ENCODE measurements around the gene GABPB1.

GRCh38 chr15:50267577-50267976 is 87.4 kb downstream of the GABPB1 start:
- no peak for TF ChIP-seq EZH2 (IDR thresholded peaks at IDR 0.05; ENCODE audit: low read length)
- TF ChIP-seq, protein P1, sequence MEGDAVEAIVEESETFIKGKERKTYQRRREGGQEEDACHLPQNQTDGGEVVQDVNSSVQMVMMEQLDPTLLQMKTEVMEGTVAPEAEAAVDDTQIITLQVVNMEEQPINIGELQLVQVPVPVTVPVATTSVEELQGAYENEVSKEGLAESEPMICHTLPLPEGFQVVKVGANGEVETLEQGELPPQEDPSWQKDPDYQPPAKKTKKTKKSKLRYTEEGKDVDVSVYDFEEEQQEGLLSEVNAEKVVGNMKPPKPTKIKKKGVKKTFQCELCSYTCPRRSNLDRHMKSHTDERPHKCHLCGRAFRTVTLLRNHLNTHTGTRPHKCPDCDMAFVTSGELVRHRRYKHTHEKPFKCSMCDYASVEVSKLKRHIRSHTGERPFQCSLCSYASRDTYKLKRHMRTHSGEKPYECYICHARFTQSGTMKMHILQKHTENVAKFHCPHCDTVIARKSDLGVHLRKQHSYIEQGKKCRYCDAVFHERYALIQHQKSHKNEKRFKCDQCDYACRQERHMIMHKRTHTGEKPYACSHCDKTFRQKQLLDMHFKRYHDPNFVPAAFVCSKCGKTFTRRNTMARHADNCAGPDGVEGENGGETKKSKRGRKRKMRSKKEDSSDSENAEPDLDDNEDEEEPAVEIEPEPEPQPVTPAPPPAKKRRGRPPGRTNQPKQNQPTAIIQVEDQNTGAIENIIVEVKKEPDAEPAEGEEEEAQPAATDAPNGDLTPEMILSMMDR (optimal IDR thresholded peaks at IDR 0.05 in 1 of 3, IDR thresholded peaks at IDR 0.05 in 1 of 3, conservative IDR thresholded peaks at IDR 0.05 in 1 of 3; ENCODE audit: extremely low read depth in 1 of 3, insufficient read depth in 2 of 3, low read length in 3 of 3) = no peak
